H1 (cell line): Measurements from ENCODE around the gene ARHGAP8. TPM values are rescaled to one million over a fixed set of nuclear protein-coding genes. Genes with fewer than 3 reads are reported as not detected.

Source experiments
- CEBPB ChIP-seq: IDR thresholded peaks from 2 replicates; pipeline ENCODE4 v1.6.1; 2012; ENCODE audit warnings: low read depth, low read length
- EZH2 ChIP-seq: fragments of 200-600 bp; sonication (generic); IDR thresholded peaks from 2 replicates; pipeline ENCODE4 v1.7.1; 2012; ENCODE audit warnings: low read depth, mild to moderate bottlenecking, moderate library complexity, low read length, inconsistent platforms; ENCODE audit not compliant: severe bottlenecking
- RFX5 ChIP-seq: IDR thresholded peaks from 2 replicates; pipeline ENCODE4 v1.6.1; 2011; ENCODE audit warnings: low read depth, low read length, improper control_type of control experiment, borderline replicate concordance
- polyA plus RNA-seq, 7 experiments: library from polyadenylated mRNA; depleted of rRNA in 3 of 7; stranded (reverse) in 5 of 7; unstranded in 2 of 7; fragments of >200 nt in 5 of 7; fragments of 200-250 nt in 2 of 7; gene quantifications; 1 replicate in 5 of 7; 2 replicates in 1 of 7; 4 replicates in 1 of 7; pipeline versions ENCODE4 v1.2.1 to v1.2.3, GENCODE V29; 2011 to 2013; ENCODE audit warnings: missing spikeins in 2 of 7, mixed read lengths in 2 of 7
- total RNA-seq: library from RNA; stranded (reverse); fragmentation: NEBNext Ultra II Directional; extraction: Animal tissue kit (Norgen Biotek cat#: 25700); gene quantifications from 2 replicates; pipeline ENCODE4 v1.2.1, GENCODE V29; 2021

The ARHGAP8 gene
- total and polyA plus RNA-seq, 2 of the 8 experiments (the other 6 are each of a cell fraction or from before 2014, with no cell fraction given): 35.6 to 47.7 TPM

GRCh38 chr22:44764373-44764772 is 12.0 kb downstream of the ARHGAP8 start (continued):
- no peak for TF ChIP-seq EZH2
- no peak for TF ChIP-seq RFX5
- TF ChIP-seq CEBPB: no peak
